Measurements from ENCODE around the gene FBXO36.
A peak's percentile ranks its signal among the peaks of the same experiment; 100 is the strongest.
"Not testable (repeated sequence)": the region's sequence is repeated elsewhere in the genome, so short reads cannot be mapped to it uniquely, and the experiment has no call there.

FBXO36 gene, protein sequence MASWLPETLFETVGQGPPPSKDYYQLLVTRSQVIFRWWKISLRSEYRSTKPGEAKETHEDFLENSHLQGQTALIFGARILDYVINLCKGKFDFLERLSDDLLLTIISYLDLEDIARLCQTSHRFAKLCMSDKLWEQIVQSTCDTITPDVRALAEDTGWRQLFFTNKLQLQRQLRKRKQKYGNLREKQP

DNA sequence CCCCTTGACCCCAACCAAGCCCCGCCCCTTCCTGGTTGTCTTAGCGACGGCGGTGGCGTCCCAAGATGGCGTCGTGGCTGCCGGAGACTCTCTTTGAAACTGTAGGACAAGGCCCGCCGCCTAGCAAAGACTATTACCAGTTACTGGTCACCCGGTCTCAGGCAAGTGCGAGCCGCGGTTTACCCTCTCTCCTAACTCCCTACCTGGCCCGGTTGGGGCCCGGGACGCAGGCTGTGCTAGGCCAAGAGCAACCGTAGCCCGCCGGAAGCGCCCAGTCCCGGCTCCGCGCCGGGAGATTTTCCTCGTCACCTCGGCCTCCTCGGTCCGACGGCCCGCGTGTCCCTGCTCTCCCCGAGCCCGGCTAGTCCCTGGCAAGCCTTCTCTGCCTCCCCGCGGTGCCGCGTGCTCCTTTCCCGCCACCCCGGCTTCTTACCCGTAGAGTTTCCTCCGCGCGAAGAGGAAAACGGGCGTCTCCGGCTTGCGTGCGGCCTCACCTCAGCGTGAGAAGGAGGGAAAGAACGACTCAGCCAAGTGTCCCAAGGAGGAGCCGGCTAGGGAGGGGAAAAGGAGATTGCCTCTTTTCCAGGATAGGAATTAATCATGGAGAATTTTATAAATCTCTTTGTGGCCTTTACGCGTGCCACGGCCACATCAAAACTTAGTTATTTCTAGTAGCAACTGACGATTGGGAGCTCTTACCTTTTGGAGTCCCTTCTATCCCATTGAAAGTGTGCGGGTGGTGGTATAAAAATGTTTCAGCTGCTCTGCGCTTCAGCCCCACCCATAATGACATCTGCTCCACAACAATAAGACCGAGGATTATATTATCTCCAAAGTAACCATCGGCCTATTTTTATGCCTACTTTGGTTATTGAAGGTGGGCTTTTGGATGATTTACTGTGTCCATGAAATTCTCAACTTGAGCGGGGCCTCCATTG lies at the start of gene FBXO36:
FBXO36 (plus strand) TSS at position 55 of the 938 bp plus-strand sequence; CDS start at position 66, 11 bp downstream.
- DNase-seq (ENCODE audit: low read depth): peak; percentile 83

DNA sequence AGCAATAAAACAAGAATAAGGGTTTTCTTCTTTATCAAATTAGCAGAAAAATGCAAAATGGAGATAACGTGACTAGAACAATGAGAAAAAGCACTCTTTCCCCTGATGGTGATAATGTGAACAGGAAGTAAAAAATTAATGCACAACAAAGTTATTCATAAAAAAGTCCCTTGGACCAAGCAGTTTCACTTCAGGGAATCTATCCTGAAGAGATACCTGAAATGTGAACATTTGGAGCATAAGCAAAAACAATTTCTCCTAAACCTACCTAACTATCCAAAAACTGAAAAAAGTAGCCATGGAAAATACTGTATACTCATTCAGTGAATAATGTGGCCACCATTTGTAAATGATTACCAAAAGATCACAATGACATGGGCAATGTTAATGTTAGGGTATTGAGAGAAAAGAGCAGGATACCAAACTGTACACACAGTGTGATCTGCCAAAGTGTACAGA lies 49.2 kb upstream of the FBXO36 start:
- DNase-seq (ENCODE audit: low read depth): no peak

DNA sequence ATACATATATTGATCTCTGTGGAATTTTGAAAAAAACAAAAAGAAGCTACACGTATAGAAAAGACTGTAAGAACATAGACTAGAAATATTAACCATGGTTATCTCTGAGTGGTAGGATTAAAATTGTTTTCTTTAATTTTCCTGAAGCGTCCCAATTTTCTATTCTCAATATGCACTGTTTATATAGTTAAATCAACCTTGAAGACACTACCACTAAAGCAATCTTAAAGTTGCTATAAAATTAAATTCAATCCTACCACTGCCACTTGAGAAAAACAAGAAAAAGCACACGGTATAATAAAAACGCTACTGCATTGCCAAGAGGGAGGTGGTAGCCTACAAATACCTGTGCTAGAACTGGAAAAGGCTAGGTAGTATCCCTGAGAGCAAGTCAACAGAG lies 47.7 kb upstream of the FBXO36 start:
- DNase-seq (ENCODE audit: low read depth): no peak

DNA sequence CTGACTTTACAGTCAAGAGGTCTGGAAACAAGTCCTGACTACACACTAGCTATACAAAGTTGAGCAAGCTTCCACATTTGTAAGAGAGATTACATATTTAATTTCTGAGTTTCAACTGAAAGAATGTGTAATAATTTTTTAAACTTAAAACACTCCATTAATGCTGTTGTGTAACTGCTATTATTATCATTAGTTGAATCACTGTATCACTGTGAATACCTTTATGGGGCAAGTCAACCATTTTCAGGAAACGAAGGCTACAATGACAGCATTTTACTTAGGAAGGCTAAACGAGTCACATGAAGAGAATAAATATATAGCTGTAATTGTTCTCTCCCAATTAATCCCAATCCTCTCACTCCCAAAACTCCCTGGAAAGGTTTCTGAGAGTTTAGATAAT lies 46.8 kb upstream of the FBXO36 start:
- no peak for DNase-seq (ENCODE audit: low read depth)

DNA sequence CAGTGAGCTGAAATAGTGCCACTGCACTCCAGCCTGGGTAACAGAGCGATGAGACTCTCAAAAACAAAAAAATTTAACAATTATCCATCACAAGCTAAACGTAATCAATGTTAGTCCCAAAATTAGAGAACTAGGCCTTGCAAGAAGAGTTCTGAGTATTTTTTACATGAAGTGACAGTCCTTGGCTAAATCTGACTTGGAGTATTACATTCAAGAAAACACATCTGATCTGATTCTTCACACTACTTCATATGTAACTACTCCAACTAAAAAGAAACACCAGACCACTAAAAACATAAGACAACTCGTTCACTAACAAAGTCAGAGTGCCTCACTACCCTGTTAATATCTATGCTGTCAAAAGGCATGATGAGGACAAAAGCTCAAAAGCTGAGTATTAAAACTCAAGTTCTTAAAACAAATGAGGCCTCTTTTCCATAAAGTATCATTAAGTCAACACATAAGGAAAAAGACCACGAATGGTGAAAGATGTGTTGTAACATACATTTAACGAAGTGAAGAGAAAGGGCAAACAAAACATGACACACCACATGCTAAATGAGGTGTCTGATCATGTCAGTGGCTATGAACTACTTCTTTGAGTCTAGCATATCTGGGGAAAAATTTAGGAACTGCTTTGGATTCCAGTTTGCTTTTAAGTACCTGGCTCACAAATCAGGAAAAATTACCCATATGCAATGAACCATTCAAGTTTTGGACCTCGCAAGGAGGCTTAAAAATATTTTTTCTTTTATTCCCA lies 42.9 kb upstream of the FBXO36 start:
- DNase-seq (ENCODE audit: low read depth): no peak

DNA sequence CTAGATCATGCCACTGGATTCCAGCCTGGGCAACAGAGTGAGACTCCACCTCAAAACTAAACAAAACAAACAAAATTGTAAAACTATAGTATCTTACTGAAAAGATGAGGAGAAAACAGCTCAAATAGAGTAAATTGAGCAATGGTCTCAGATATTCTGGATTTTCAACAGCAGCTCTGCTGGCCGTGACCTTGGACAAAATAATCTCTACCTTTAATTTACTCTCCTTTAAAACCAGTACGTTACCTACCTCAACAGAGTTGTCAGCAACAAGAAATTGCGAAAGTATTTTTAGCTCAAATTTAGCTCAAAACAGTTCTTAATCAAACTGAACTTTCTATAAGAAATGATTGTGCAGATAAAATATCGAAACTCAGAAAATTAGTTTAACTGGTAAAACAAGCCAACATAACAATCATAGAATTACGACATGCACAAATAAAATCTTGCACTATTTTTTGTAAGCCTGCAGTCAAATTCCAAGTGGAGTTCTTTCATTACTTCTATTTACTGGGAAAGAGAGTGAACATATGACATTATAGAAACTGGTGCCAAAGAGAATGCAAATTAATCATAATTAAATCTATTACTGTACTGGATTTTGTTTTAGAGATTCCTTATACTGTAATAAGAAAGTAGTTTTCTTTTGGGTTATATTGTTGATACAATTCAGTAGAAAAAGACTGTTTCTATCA lies 41.3 kb upstream of the FBXO36 start:
- DNase-seq (ENCODE audit: low read depth): no peak

DNA sequence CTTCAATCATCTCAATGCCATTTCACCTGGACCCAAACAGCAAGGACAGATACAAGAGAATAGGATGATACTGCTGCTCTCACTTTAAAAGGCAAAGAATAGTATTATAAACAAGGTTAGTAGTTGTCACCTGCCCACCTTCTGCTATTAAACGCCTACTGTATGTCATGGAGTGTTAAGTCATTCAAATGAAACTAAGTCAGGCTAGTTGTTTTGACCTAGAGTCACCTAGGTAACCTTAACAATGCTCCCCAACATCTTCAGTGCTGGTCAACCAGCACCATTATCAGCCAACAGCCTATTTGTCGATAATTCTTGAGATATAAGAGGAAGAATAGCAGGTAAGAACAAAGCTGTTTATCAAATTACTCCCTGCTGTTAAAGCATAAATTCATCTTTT lies 39.7 kb upstream of the FBXO36 start:
- DNase-seq (ENCODE audit: low read depth): no peak

DNA sequence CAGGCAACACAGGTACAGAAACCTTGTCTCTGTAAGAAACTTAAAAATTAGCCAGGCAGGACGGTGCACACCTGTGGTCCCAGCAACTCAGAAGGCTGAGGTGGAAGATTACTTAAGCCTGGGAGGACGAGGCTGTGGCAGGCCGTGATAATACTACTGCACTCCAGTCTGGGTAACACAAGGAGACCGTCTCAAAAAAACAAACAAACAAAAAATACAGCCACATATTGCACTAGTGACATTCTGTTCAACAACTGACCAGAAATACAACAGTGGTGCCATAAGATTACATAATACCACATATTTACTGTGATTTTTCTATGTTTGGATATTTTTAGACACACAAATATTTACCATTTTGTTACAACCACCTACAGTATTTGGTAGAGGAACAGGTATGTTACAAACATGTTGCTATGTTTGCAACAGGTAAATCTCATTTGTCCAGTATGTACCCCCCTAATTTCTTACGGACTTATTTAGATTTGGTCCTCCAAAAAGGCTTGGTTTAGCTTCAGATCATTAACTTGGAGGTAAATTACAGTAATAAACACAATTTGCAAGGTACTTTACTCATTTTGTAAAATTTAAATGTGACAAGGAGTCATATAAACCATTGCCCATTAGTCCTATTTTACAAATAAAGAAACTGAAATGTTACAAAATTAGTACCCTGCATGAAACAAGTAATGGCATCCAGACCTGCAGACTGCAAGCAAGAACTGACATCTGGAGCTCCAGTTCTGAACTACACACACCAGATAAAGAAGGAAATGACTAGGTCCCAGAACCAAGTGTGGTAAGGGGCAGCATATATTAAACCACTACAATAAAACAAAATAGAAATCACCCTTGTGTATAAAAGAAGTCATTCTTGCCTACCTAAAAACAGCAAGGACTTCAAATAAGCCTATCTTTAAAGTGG lies 37.3 kb upstream of the FBXO36 start:
- DNase-seq (ENCODE audit: low read depth): no peak

DNA sequence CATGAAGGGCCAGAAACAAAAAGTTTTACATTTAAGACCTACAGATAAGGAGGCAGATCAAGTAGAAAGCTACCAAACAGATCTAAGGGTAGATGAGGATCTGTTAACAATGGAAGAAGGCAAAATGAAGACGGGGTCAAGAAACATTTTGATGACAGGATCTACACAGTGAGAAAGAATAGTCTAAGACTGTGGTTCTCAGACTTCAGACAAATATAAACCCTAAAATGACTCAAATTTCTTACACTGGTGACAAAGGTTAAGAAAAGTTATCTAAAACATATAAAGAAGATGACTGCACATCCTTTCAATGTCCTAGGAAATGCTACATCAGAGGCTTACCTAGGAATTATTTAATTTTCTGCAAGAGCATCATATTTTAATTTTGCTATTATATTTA lies 34.9 kb upstream of the FBXO36 start:
- no peak for DNase-seq (ENCODE audit: low read depth)

DNA sequence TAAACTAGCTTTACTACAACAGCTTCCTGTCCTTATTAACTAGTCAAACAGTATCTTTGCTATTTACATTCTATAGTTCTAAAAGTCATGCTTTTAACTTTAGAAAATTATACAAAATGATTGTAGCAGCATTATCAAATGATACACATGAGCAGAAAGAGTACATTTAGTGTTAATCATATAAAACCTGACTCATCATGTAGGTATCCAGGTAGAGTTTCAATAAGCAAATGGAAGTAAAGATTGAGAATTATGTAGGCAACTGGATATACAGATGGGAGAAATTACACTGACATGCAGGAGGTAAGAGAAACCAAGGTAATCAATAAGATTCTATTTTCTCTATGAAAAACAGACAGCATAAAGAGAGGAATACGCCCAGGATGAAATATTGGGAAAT lies 34.3 kb upstream of the FBXO36 start:
- no peak for DNase-seq (ENCODE audit: low read depth)

DNA sequence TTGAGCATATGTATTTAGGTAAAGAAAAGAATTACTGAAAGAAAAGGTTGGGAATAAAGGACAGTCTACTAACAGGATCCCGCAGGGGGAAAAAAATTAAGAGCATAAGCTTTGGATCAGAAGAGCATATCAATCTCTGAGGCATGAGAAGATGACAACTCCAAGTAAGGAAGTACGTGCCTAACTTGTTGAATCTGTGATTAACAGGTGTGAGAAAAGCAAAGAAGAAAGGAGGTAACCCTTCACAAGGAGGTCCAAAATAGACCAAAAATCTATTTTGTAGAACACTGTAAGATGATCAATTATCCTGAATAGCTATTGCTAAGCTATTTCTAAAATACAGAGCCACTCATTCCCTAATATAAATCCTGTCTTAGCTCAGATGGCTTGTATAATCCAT lies 33.3 kb upstream of the FBXO36 start:
- no peak for DNase-seq (ENCODE audit: low read depth)

DNA sequence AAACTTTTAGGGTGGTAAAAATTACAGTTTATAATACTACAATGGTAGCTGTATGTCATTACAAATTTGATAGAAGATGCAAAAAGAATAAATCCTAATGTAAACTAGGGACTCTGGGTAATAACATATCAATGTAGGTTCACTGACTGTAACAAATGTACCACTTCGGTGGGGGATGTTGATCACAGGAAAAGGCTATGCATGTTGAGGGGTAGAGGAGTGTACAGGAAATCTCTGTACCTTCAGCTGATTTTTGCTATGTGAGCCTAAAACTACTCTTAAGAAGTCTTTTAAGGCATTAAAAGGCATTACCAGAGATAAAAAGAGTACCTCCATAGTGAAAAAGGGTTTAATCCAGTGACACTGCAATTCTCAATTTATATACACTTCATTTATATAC lies 25.4 kb upstream of the FBXO36 start:
- no peak for DNase-seq (ENCODE audit: low read depth)

DNA sequence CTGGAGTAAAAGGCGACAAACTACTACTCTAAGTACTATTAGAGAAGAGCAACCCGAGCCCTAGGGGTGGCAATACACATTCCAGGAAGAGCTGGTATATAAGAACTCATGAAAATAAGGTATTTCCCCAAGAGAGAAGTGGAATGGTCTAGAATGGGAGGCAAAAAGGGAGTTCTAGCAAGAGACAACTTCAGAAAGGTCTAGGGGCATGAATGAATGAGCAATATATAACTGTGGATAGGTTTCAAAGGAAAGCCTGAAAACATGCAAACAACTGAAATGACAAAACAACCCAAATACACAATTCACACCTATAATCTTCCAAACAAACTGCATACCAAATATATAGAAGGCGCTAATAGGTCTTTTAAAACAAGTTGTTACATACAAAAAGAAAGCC lies 22.7 kb upstream of the FBXO36 start:
- no peak for DNase-seq (ENCODE audit: low read depth)

DNA sequence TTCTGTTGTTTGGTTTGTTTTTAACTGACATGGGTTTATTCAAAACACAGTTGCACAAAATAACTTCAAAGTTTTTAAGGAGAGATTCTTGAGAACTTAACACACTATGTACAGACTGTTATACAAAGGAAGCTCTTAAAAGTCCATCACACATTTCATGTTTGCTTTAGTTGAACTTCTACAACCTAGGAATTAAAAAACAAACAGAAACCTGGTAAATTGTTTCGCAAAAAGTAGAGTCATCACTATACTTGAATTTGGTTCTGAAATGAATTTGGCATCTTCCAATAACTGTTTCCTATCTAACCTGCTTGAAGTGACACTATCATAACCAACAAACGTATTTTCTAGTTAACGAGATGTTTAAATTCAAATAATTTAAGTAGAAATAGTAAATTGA lies 22.3 kb upstream of the FBXO36 start:
- DNase-seq (ENCODE audit: low read depth): no peak

DNA sequence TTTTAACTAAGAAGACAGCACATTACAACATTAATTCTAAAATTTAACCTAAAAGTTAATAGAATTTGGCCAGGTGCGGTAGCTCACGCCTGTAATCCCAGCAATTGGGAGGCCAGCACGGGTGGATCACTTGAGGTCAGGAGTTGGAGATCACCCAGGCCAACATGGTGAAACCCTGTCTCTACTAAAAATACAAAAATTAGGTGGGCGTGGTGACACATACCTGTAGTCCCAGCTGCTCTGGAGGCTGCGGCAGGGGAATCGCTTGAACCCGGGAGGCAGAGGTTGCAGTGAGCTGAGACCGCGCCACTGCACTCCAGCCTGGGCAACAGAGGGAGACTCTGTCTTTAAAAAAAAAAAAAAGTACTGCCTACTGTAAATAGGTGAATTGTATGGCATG lies 21.8 kb upstream of the FBXO36 start:
- DNase-seq (ENCODE audit: low read depth): not testable (repeated sequence)

DNA sequence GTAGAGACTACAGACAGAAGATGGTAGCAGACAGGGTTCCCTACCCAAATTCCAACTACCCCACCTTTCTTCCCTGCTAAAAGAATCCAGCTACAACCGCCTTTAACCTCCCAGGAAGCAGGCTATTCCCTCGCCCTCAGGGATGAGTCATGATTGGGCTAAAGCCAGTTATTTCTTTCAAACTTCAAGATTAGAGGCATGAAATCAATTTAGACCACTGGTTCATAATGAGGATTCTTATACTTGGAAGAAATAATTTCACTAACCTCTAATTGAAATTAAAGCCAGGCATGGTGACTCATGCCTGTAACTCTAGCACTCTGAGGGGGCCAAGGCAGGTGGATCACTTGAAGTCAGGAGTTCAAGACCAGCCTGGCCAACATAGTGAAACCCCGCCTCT lies 20.5 kb upstream of the FBXO36 start:
- no peak for DNase-seq (ENCODE audit: low read depth)

DNA sequence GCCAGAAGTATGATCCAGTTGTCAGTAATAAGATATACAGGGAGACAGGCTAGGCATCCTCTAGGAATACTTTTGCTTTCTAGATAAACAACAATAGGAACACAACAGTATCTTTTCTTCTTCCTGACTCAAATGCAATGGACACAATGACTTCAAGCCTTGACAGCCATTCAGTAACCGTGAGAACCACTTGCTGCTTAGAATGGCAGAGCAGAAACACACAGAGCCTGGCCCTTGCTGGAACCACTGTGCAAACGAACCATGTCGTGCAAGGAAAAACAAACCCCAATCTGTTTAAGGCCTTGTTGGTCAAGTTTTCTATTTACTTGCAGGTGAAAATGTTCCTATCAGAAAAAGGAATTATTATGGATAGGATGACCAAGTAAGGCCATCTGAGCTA lies 19.3 kb upstream of the FBXO36 start:
- no peak for DNase-seq (ENCODE audit: low read depth)

DNA sequence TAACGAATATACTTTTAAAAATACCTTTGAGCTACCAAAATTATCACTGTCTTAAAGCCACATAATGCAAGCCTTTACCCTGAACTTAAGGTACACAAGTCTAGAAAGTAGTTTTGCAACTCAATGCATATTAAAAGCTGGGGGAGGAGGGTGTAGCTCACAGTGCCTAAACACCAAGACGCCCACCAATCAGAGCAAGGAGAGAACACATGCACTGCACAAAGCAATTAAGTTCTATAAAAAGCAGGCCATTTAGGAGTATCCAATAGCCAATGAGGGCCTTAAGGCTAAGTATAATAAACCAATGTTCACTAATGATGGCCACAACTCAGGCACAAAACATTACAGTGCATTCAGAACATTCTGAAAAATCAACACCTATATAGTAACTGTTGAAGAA lies 16.7 kb upstream of the FBXO36 start:
- no peak for DNase-seq (ENCODE audit: low read depth)

DNA sequence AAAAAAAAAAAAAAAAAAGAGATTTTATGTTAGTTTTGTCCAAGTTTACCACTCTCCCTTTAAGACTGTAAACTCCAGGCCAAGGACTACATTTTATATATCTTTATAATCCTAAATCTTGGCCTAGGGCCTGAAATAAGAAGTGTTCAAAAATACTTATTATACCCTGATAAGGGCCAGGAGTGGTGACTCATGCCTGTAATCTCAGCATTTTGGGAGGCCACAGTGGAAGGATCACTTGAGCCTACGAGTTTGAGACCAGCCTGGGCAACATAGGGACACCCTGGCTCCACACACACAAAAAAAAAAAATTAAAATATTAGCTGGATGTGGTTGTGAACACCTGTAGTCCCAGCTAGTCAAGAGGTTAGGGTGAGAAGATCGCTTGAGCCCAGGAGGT lies 13.2 kb upstream of the FBXO36 start:
- DNase-seq (ENCODE audit: low read depth): no peak

DNA sequence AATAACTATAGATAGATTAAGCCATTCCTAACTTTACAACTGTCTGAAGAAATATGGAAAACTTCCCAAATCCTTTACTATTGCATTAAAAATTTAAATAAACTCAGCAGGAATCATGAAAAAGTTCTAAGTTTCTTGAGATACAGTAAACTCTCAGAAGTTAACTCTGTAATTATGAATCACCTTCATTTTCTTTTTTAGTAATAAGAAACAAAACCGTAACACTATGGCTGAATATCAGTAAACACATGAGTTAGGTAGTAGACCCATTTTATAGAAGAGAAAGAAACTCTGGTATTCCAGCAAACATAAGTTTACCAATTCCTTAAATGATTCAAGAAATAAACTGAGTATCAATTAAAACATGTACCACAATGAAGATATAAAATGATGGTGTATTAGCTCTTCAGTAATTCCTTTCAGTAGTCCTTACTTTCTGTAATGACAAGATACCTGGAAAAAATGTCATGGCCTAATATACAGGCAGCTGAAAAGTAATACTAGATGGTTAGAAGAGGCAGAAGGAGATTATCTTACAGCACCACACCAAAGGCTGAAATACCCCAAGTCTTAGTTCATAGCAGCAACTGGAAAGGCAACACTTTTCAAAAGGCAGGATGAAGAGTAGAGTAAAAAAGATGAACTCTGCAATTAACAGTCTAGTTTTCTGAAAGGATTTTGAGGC lies 12.0 kb upstream of the FBXO36 start:
- DNase-seq (ENCODE audit: low read depth): no peak
